WTC11 (cell line): ENCODE results near the gene XIAP. TPM values are rescaled to one million over a fixed set of nuclear protein-coding genes. Genes with fewer than 3 reads are reported as not detected.

Experiments used
- ATAC-seq: fragments of 200-7000 bp; cut with Tn5 transposase; 2 replicates; pipeline ENCODE4 v1.10.0; 2021; ENCODE audit warnings: mild to moderate bottlenecking, moderate library complexity
- CTCF ChIA-PET: fragments of 300-600 bp; sonication (Branson Sonifier 250); formaldehyde crosslinking; loops from one replicate; lab custom pipeline; 2021; ENCODE audit warnings: antibody characterized with exemption; lab: Charles Lee
- POLR2A ChIA-PET: fragments of 350-600 bp; sonication (Branson Sonifier 250); formaldehyde crosslinking; loops from one replicate; lab custom pipeline; 2021; ENCODE audit warnings: antibody characterized with exemption; lab: Charles Lee
- DNase-seq: peaks from one replicate; pipeline ENCODE4 v3.0.0; 2021; ENCODE audit warnings: low spot score
- H3K27ac Mint-ChIP-seq: 2 replicates; pipeline ENCODE4 v1.8.0; 2021; ENCODE audit warnings: mixed read lengths
- H3K27me3 Mint-ChIP-seq: 2 replicates; pipeline ENCODE4 v1.8.0; 2021; ENCODE audit warnings: low read depth, mild to moderate bottlenecking, moderate library complexity, mixed read lengths
- H3K36me3 Mint-ChIP-seq: 2 replicates; pipeline ENCODE4 v1.8.0; 2021; ENCODE audit warnings: mixed read lengths
- H3K4me1 Mint-ChIP-seq: 2 replicates; pipeline ENCODE4 v1.8.0; 2022; ENCODE audit warnings: mixed read lengths
- H3K4me3 Mint-ChIP-seq: 2 replicates; pipeline ENCODE4 v1.8.0; 2021; ENCODE audit warnings: mild to moderate bottlenecking, moderate library complexity, mixed read lengths
- H3K9me3 Mint-ChIP-seq: 2 replicates; pipeline ENCODE4 v1.8.0; 2021; ENCODE audit warnings: mixed read lengths
- ARID4B ChIP-seq: sonication (generic); formaldehyde crosslinking; IDR thresholded peaks from 2 replicates; pipeline ENCODE4 v1.8.0; 2023; ENCODE audit warnings: missing genetic modification reagents, mild to moderate bottlenecking, borderline replicate concordance
- CBFB ChIP-seq: sonication (generic); formaldehyde crosslinking; IDR thresholded peaks from 2 replicates; pipeline ENCODE4 v1.8.1; 2022; ENCODE audit warnings: mild to moderate bottlenecking, low read depth, missing genetic modification reagents
- CTCF ChIP-seq: fragments of 200-600 bp; IDR thresholded peaks from 2 replicates; pipeline ENCODE4 v1.8.0; 2022; ENCODE audit warnings: antibody characterized with exemption
- IRF1 ChIP-seq: sonication (generic); formaldehyde crosslinking; IDR thresholded peaks from 2 replicates; pipeline ENCODE4 v1.8.0; 2023; ENCODE audit warnings: missing genetic modification reagents
- IRF2 ChIP-seq: sonication (generic); formaldehyde crosslinking; IDR thresholded peaks from 2 replicates; pipeline ENCODE4 v1.8.0; 2022; ENCODE audit warnings: low read depth, missing genetic modification reagents, borderline replicate concordance
- JUN ChIP-seq: sonication (generic); formaldehyde crosslinking; IDR thresholded peaks from 2 replicates; pipeline ENCODE4 v1.8.0; 2023; ENCODE audit warnings: mild to moderate bottlenecking, missing genetic modification reagents
- MYBL2 ChIP-seq: sonication (generic); formaldehyde crosslinking; IDR thresholded peaks from 2 replicates; pipeline ENCODE4 v1.8.1; 2023; ENCODE audit warnings: mild to moderate bottlenecking, moderate library complexity, missing genetic modification reagents
- PREB ChIP-seq: sonication (generic); formaldehyde crosslinking; IDR thresholded peaks from 2 replicates; pipeline ENCODE4 v1.8.1; 2022; ENCODE audit warnings: mild to moderate bottlenecking, missing genetic modification reagents, moderate library complexity, borderline replicate concordance
- SOX15 ChIP-seq: fragments of 250-450 bp; sonication (Bioruptor Pico); IDR thresholded peaks from 2 replicates; pipeline ENCODE4 v1.9.0; 2021; ENCODE audit warnings: mild to moderate bottlenecking
- TCF7 ChIP-seq: sonication (generic); formaldehyde crosslinking; IDR thresholded peaks from 2 replicates; pipeline ENCODE4 v1.8.0; 2022; ENCODE audit warnings: mild to moderate bottlenecking, low read depth, missing genetic modification reagents, moderate library complexity
- USF1 ChIP-seq: sonication (generic); formaldehyde crosslinking; IDR thresholded peaks from 2 replicates; pipeline ENCODE4 v1.8.0; 2022; ENCODE audit warnings: mild to moderate bottlenecking, missing genetic modification reagents
- USF2 ChIP-seq: sonication (generic); formaldehyde crosslinking; IDR thresholded peaks from 2 replicates; pipeline ENCODE4 v1.8.1; 2023; ENCODE audit warnings: mild to moderate bottlenecking, missing genetic modification reagents, moderate library complexity
- ZNF317 ChIP-seq: sonication (generic); formaldehyde crosslinking; IDR thresholded peaks from 2 replicates; pipeline ENCODE4 v1.8.1; 2023; ENCODE audit warnings: low read depth, mild to moderate bottlenecking, moderate library complexity, missing genetic modification reagents, borderline replicate concordance
- ZNF671 ChIP-seq: fragments of 250-450 bp; sonication (Bioruptor Pico); IDR thresholded peaks from 2 replicates; pipeline ENCODE4 v1.8.0; 2021; ENCODE audit warnings: mild to moderate bottlenecking
- total RNA-seq: library from RNA; stranded (reverse); gene quantifications from 3 replicates; pipeline ENCODE4 v1.2.3, GENCODE V29; 2021
- TF ChIP-seq, protein P1 (sequence below): sonication (generic); formaldehyde crosslinking; IDR thresholded peaks from 2 replicates; pipeline ENCODE4 v1.8.1; 2023; ENCODE audit warnings: mild to moderate bottlenecking, moderate library complexity, missing genetic modification reagents
- TF ChIP-seq, protein P2 (sequence below): sonication (generic); formaldehyde crosslinking; IDR thresholded peaks from 2 replicates; pipeline ENCODE4 v1.8.0; 2022; ENCODE audit warnings: missing genetic modification reagents

XIAP gene
- total RNA-seq, 1 experiment from 2014 or later: 40.7 TPM

GRCh38 chrX:123851079-123851478, 8.8 kb upstream of the XIAP start:
- ChIA-PET CTCF (no interaction called here), POLR2A (no interaction called here)
- H3K9me3 Mint-ChIP-seq: no peaks in the 10 kb centered on the region
- ATAC-seq (no peak; the same call in 1 of the 2 replicates), DNase-seq (no peak)
- no peak overlapping the region for H3K27ac Mint-ChIP-seq
- no peak overlapping the region for H3K4me3 Mint-ChIP-seq
- no peaks in the 10 kb centered on the region for H3K36me3 Mint-ChIP-seq
- TF ChIP-seq CBFB (no peak), IRF2 (CRISPR knock-in tag) (no peak), JUN (CRISPR knock-in tag) (no peak), PREB (no peak)
- peaks cover 6% of the 10 kb centered on the region for H3K4me1 Mint-ChIP-seq
- H3K27me3 Mint-ChIP-seq: no peaks in the 10 kb centered on the region; the same call in 1 of the 2 replicates

DNA sequence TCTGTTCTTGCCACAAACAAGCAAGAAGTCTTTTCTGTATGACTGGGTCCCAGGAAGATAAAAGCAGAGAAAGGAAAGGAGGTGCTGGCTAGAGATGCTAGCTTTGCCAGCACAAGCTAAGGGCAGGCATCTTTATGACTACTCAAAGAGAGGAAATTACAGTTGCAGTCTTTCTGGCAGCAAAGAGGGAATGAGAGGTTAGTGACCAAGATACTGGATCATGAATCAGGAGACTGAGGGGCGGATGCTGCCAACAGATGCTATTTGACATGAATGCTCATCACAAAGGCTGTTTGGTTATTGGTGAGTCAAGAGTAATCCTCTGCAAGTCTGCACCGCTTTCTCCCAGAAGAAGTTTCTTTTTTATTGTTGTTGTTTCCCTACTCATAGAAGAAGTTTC, 5.5 kb upstream of the XIAP start:
- ATAC-seq (no peak), DNase-seq (no peak)
- TF ChIP-seq USF2 (CRISPR knock-in tag) (no peak), ZNF671 (CRISPR knock-in tag) (no peak), MYBL2 (CRISPR knock-in tag) (no peak), IRF2 (CRISPR knock-in tag) (no peak), TCF7 (CRISPR knock-in tag) (no peak), CTCF (no peak), ZNF317 (CRISPR knock-in tag) (no peak), ARID4B (CRISPR knock-in tag) (no peak), IRF1 (CRISPR knock-in tag) (no peak)
- Mint-ChIP-seq H3K4me1 (peaks cover 16% of the 10 kb centered on the region), H3K27me3 (no peaks in the 10 kb centered on the region; the same call in 1 of the 2 replicates), H3K9me3 (no peaks in the 10 kb centered on the region), H3K36me3 (no peaks in the 10 kb centered on the region), H3K4me3 (no peak overlapping the region), H3K27ac (0 out of 2 replicates have a peak overlapping the region, but pooled peaks have one; percentile 17)
- POLR2A ChIA-PET: no interaction called here
- CTCF ChIA-PET: no interaction called here

- peak overlapping the region; percentile 79 for H3K4me3 Mint-ChIP-seq
- peaks cover 18% of the 10 kb centered on the region for H3K4me1 Mint-ChIP-seq
- POLR2A ChIA-PET: interaction anchor here (0.5 kb wide), 1 partner anchor 103 kb away, joined by 3 read pairs; no protein-coding TSS in a partner anchor
- ATAC-seq (peak; percentile 50), DNase-seq (no peak)
- H3K9me3 Mint-ChIP-seq: no peaks in the 10 kb centered on the region
- no peaks in the 10 kb centered on the region; the same call in 1 of the 2 replicates for H3K27me3 Mint-ChIP-seq
- peak overlapping the region; percentile 98 for H3K27ac Mint-ChIP-seq
- H3K36me3 Mint-ChIP-seq: no peaks in the 10 kb centered on the region
- CTCF ChIA-PET: interaction anchor here (0.6 to 2.0 kb wide), 4 partner anchors 25 to 238 kb away, joined by 3 to 6 read pairs (median 4); no protein-coding TSS in a partner anchor
- TF ChIP-seq USF1 (CRISPR knock-in tag) (no peak), SOX15 (CRISPR knock-in tag) (no peak)
- TF ChIP-seq, protein P1, sequence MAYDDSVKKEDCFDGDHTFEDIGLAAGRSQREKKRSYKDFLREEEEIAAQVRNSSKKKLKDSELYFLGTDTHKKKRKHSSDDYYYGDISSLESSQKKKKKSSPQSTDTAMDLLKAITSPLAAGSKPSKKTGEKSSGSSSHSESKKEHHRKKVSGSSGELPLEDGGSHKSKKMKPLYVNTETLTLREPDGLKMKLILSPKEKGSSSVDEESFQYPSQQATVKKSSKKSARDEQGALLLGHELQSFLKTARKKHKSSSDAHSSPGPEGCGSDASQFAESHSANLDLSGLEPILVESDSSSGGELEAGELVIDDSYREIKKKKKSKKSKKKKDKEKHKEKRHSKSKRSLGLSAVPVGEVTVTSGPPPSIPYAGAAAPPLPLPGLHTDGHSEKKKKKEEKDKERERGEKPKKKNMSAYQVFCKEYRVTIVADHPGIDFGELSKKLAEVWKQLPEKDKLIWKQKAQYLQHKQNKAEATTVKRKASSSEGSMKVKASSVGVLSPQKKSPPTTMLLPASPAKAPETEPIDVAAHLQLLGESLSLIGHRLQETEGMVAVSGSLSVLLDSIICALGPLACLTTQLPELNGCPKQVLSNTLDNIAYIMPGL: no peak
- TF ChIP-seq, protein P2, sequence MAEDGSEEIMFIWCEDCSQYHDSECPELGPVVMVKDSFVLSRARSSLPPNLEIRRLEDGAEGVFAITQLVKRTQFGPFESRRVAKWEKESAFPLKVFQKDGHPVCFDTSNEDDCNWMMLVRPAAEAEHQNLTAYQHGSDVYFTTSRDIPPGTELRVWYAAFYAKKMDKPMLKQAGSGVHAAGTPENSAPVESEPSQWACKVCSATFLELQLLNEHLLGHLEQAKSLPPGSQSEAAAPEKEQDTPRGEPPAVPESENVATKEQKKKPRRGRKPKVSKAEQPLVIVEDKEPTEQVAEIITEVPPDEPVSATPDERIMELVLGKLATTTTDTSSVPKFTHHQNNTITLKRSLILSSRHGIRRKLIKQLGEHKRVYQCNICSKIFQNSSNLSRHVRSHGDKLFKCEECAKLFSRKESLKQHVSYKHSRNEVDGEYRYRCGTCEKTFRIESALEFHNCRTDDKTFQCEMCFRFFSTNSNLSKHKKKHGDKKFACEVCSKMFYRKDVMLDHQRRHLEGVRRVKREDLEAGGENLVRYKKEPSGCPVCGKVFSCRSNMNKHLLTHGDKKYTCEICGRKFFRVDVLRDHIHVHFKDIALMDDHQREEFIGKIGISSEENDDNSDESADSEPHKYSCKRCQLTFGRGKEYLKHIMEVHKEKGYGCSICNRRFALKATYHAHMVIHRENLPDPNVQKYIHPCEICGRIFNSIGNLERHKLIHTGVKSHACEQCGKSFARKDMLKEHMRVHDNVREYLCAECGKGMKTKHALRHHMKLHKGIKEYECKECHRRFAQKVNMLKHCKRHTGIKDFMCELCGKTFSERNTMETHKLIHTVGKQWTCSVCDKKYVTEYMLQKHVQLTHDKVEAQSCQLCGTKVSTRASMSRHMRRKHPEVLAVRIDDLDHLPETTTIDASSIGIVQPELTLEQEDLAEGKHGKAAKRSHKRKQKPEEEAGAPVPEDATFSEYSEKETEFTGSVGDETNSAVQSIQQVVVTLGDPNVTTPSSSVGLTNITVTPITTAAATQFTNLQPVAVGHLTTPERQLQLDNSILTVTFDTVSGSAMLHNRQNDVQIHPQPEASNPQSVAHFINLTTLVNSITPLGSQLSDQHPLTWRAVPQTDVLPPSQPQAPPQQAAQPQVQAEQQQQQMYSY (CRISPR knock-in tag): no peak
These were observed 426 bp upstream of the XIAP start for GRCh38 chrX:123859409-123859845.
